HepG2 (cell line): ENCODE data around the gene SLCO6A1. TPM values are rescaled to one million over a fixed set of nuclear protein-coding genes. Genes with fewer than 3 reads are reported as not detected.

Experiments used
- ATAC-seq: fragments of 200-7000 bp; cut with Tn5 transposase; 3 replicates; pipeline ENCODE4 v1.9.1; 2020; ENCODE audit warnings: mild to moderate bottlenecking, moderate library complexity
- Bru-seq: library from RNA; stranded (reverse); fragments of 400-500 nt; gene quantifications from one replicate; lab custom pipeline; 2021; lab: Mats Ljungman, UMichigan
- BruChase-seq, 2 experiments: library from RNA; stranded (reverse); fragments of 400-500 nt; gene quantifications; one replicate each; lab custom pipeline; 2021; lab: Mats Ljungman, UMichigan
- BruUV-seq: library from RNA; stranded (reverse); fragments of 400-500 nt; replicated peaks from 2 replicates; lab custom pipeline; 2021; lab: Mats Ljungman, UMichigan
- CTCF ChIA-PET: fragments of 300-600 bp; formaldehyde crosslinking; extraction: SDS; loops from one replicate; lab custom pipeline; 2021; ENCODE audit warnings: low total read pairs, inconsistent platforms, low intra/inter-chr PET ratio; lab: Yijun Ruan, JAX
- POLR2A ChIA-PET: fragments of 350-600 bp; sonication (Branson Sonifier 250); formaldehyde crosslinking; loops from one replicate; lab custom pipeline; 2020; ENCODE audit warnings: antibody characterized with exemption, inconsistent platforms; lab: Yijun Ruan, JAX
- DNase-seq: peaks from one replicate; pipeline ENCODE4 v3.0.0-alpha.2; 2015; ENCODE audit warnings: low spot score
- FAIRE-seq: peaks from 3 replicates; lab custom pipeline; 2011; peaks lifted over from hg19 to GRCh38; lab: Jason Lieb, UNC
- H2AFZ ChIP-seq: one replicate; pipeline ENCODE4 v1.6.1; 2011; ENCODE audit warnings: low read length, inconsistent platforms
- H3K27ac ChIP-seq: fragments of 300-600 bp; 3 replicates; pipeline ENCODE4 v1.8.0; 2011; ENCODE audit warnings: mixed run types, mild to moderate bottlenecking, mixed read lengths, low read length, inconsistent platforms; ENCODE audit not compliant: insufficient read depth; ENCODE audit errors: extremely low read length
- H3K27me3 ChIP-seq, 2 experiments: fragments of 200-600 bp in 1 of 2; 2 replicates in 1 of 2; 3 replicates in 1 of 2; pipeline versions ENCODE4 v1.6.0 to v1.8.0; 2011; ENCODE audit warnings: low read length in 2 of 2, mild to moderate bottlenecking in 2 of 2, moderate library complexity in 2 of 2, inconsistent platforms in 1 of 2; ENCODE audit not compliant: insufficient read depth in 2 of 2, control insufficient read depth in 1 of 2
- H3K36me3 ChIP-seq, 2 experiments: fragments of 200-600 bp in 1 of 2; replicated peaks in 1 of 2; 2 replicates in 1 of 2; 3 replicates in 1 of 2; pipeline versions ENCODE4 v1.5.1 to v1.8.0; 2011; ENCODE audit warnings: low read length in 2 of 2, inconsistent platforms in 1 of 2; ENCODE audit not compliant: insufficient read depth in 2 of 2, control insufficient read depth in 1 of 2
- H3K4me1 ChIP-seq: 2 replicates; pipeline ENCODE4 v1.5.1; 2012; ENCODE audit warnings: low read length, inconsistent platforms; ENCODE audit not compliant: insufficient read depth
- H3K4me2 ChIP-seq: 2 replicates; pipeline ENCODE4 v1.6.0; 2011; ENCODE audit warnings: low read depth, low read length, inconsistent platforms
- H3K4me3 ChIP-seq, 3 experiments: fragments of 200-600 bp in 1 of 3; sonication (generic), shearing (Covaris generic) in 1 of 3; replicated peaks in 1 of 3; 2 replicates each; pipeline ENCODE4 v1.5.1; 2011 to 2016; ENCODE audit warnings: low read length in 3 of 3, inconsistent platforms in 2 of 3, low read depth in 2 of 3, mild to moderate bottlenecking in 2 of 3, control low read depth in 1 of 3, mixed read lengths in 1 of 3; ENCODE audit not compliant: insufficient read depth in 1 of 3
- H3K79me2 ChIP-seq: one replicate; pipeline ENCODE4 v1.6.1; 2011; ENCODE audit warnings: low read length, inconsistent platforms; ENCODE audit not compliant: insufficient read depth
- H3K9ac ChIP-seq: 2 replicates; pipeline ENCODE4 v1.6.0; 2011; ENCODE audit warnings: mild to moderate bottlenecking, low read depth, low read length, inconsistent platforms; ENCODE audit not compliant: insufficient read depth
- H3K9me3 ChIP-seq: 2 replicates; pipeline ENCODE4 v1.5.1; 2012; ENCODE audit warnings: mild to moderate bottlenecking, low read length
- H4K20me1 ChIP-seq: 2 replicates; pipeline ENCODE4 v1.6.0; 2011; ENCODE audit warnings: inconsistent platforms, mild to moderate bottlenecking, low read length, moderate library complexity; ENCODE audit not compliant: insufficient read depth
- AGO2 ChIP-seq: fragments of 200-400 bp; formaldehyde crosslinking; optimal IDR thresholded peaks from 2 replicates; pipeline ENCODE3; 2017; ENCODE audit warnings: mild to moderate bottlenecking, low read depth, low read length, moderate library complexity
- HNRNPK ChIP-seq: fragments of 200-400 bp; formaldehyde crosslinking; IDR thresholded peaks from 2 replicates; pipeline ENCODE4 v1.6.1; 2018; ENCODE audit warnings: low read length, low read depth, moderate library complexity, mild to moderate bottlenecking; ENCODE audit not compliant: poor library complexity, severe bottlenecking
- KDM6A ChIP-seq: IDR thresholded peaks from 2 replicates; pipeline ENCODE4 v1.6.1; 2016; ENCODE audit warnings: low read depth
- MAFF ChIP-seq: IDR thresholded peaks from 2 replicates; pipeline ENCODE4 v1.6.1; 2011; ENCODE audit warnings: low read depth, low read length, improper control_type of control experiment
- MAFK ChIP-seq, 2 experiments: IDR thresholded peaks in 1 of 2; conservative IDR thresholded peaks in 1 of 2; 2 replicates each; pipeline ENCODE4 v1.6.1; 2011; ENCODE audit warnings: improper control_type of control experiment in 2 of 2, low read length in 2 of 2
- PAXIP1 ChIP-seq: sonication (generic); formaldehyde crosslinking; conservative IDR thresholded peaks from 2 replicates; pipeline ENCODE4 v1.4.0; 2020; ENCODE audit warnings: mild to moderate bottlenecking, missing genetic modification reagents, moderate library complexity
- SRF ChIP-seq: IDR thresholded peaks from 2 replicates; pipeline ENCODE4 v1.6.1; 2011; ENCODE audit warnings: mild to moderate bottlenecking, low read depth, low read length, moderate library complexity
- ZNF281 ChIP-seq: sonication (generic); formaldehyde crosslinking; IDR thresholded peaks from 2 replicates; pipeline ENCODE4 v1.4.0; 2020; ENCODE audit warnings: missing genetic modification reagents, borderline replicate concordance
- WGBS: methylation state at CpG from one replicate; pipeline ENCODE4 v1.1.6; 2017; ENCODE audit warnings: low lambda C conversion rate; 5-methylcytosine and 5-hydroxymethylcytosine counted together
- in situ Hi-C: cut with HindIII; loops from 2 replicates; pipeline ENCODE4 v1.10.0; 2017; ENCODE audit warnings: low pct_unique_long_range_greater_than_20kb; ENCODE audit not compliant: extremely low pct_ligation_motif_present
- intact Hi-C: fragments of 100-400 bp; cut with micrococcal nuclease; formaldehyde crosslinking; loops from one replicate; pipeline ENCODE4 v1.10.0; 2022; ENCODE audit not compliant: unreplicated experiment
- long read RNA-seq, 2 experiments: library from RNA in 1 of 2; library from polyadenylated mRNA in 1 of 2; stranded (forward) in 1 of 2; unstranded in 1 of 2; transcript quantifications; one replicate each; pipeline ENCODE4 v2.0.0, GENCODE V29; 2019 to 2022
- polyA minus RNA-seq, 3 experiments: library from RNA; depleted of rRNA, polyadenylated mRNA; stranded (reverse); fragments of >200 nt; gene quantifications; 2 replicates each; pipeline ENCODE4 v1.2.3, GENCODE V29; 2011; ENCODE audit warnings: low replicate concordance in 1 of 3
- polyA plus RNA-seq, 8 experiments: library from polyadenylated mRNA; depleted of rRNA in 3 of 8; stranded (reverse) in 7 of 8; unstranded in 1 of 8; fragments of >200 nt; fragmentation: Illumina TruSeq in 4 of 8; extraction: Trizol in 4 of 8; gene quantifications; 2 replicates each; pipeline versions ENCODE4 v1.2.1 to v1.2.3, GENCODE V29; 2011 to 2016; ENCODE audit warnings: low read depth in 4 of 8, missing spikeins in 1 of 8, mixed read lengths in 1 of 8; ENCODE audit not compliant: insufficient read depth in 1 of 8
- total RNA-seq, 5 experiments: library from RNA; depleted of rRNA; stranded (reverse); fragments of >200 nt; fragmentation: Illumina TruSeq; extraction: Trizol; gene quantifications; 2 replicates each; pipeline ENCODE4 v1.2.3, GENCODE V29; 2016; ENCODE audit warnings: low read depth in 1 of 5

The SLCO6A1 gene, protein sequence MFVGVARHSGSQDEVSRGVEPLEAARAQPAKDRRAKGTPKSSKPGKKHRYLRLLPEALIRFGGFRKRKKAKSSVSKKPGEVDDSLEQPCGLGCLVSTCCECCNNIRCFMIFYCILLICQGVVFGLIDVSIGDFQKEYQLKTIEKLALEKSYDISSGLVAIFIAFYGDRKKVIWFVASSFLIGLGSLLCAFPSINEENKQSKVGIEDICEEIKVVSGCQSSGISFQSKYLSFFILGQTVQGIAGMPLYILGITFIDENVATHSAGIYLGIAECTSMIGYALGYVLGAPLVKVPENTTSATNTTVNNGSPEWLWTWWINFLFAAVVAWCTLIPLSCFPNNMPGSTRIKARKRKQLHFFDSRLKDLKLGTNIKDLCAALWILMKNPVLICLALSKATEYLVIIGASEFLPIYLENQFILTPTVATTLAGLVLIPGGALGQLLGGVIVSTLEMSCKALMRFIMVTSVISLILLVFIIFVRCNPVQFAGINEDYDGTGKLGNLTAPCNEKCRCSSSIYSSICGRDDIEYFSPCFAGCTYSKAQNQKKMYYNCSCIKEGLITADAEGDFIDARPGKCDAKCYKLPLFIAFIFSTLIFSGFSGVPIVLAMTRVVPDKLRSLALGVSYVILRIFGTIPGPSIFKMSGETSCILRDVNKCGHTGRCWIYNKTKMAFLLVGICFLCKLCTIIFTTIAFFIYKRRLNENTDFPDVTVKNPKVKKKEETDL
- total RNA-seq (2016; rRNA removed; fragmentation: Illumina TruSeq; extraction: Trizol) = 0.31 TPM in 1 of 2 replicates, not detected in the other
- 0.26 and 0.51 TPM in 2 replicates for total RNA-seq (2016; cell fraction: cytosol; rRNA removed; fragmentation: Illumina TruSeq; extraction: Trizol; ENCODE audit: low read depth)
- total RNA-seq (2016; cell fraction: insoluble cytoplasmic fraction; rRNA removed; fragmentation: Illumina TruSeq; extraction: Trizol) = 0.06 TPM in 1 of 2 replicates, not detected in the other
- 0.17 and 0.31 TPM in 2 replicates for total RNA-seq (2016; cell fraction: membrane; rRNA removed; fragmentation: Illumina TruSeq; extraction: Trizol)
- total RNA-seq (2016; cell fraction: nucleus; rRNA removed; fragmentation: Illumina TruSeq; extraction: Trizol) = 0.22 and 1.0 TPM in 2 replicates
- 0.35 and 0.48 TPM in 2 replicates for polyA plus RNA-seq (2011; rRNA removed)
- 0.04 TPM in 1 of 2 replicates, not detected in the other for polyA plus RNA-seq (2011; cell fraction: cytosol; rRNA removed)
- 0.87 and 2.0 TPM in 2 replicates for polyA plus RNA-seq (2011; cell fraction: nucleus; rRNA removed)
- polyA plus RNA-seq (2012) = 0.08 and 0.68 TPM in 2 replicates
- polyA plus RNA-seq (2016; cell fraction: cytosol; fragmentation: Illumina TruSeq; extraction: Trizol; ENCODE audit: low read depth) = not detected in 2 replicates
- polyA plus RNA-seq (2016; cell fraction: insoluble cytoplasmic fraction; fragmentation: Illumina TruSeq; extraction: Trizol; ENCODE audit: low read depth) = 0.13 TPM in 1 of 2 replicates, not detected in the other
- polyA plus RNA-seq (2016; cell fraction: membrane; fragmentation: Illumina TruSeq; extraction: Trizol; ENCODE audit: low read depth) = not detected in 2 replicates
- 1.5 and 1.7 TPM in 2 replicates for polyA plus RNA-seq (2016; cell fraction: nucleus; fragmentation: Illumina TruSeq; extraction: Trizol; ENCODE audit: insufficient read depth, low read depth)
- 0.12 TPM in 1 of 2 replicates, not detected in the other for polyA minus RNA-seq (2011; rRNA and poly(A)+ RNA removed; ENCODE audit: low replicate concordance)
- not detected in 2 replicates for polyA minus RNA-seq (2011; cell fraction: cytosol; rRNA and poly(A)+ RNA removed)
- 0.39 and 0.99 TPM in 2 replicates for polyA minus RNA-seq (2011; cell fraction: nucleus; rRNA and poly(A)+ RNA removed)
- percentile 28 among the genes with signal in this experiment for Bru-seq, nascent RNA
- BruChase-seq, experiment 1, labeled RNA remaining after a 6-hour chase = percentile 31 among the genes with signal in this experiment
- percentile 38 among the genes with signal in this experiment for BruChase-seq, experiment 2, labeled RNA remaining after a 2-hour chase
- long read RNA-seq, experiment 1 = 0 reads
- long read RNA-seq, experiment 2 = 0 reads

DNA sequence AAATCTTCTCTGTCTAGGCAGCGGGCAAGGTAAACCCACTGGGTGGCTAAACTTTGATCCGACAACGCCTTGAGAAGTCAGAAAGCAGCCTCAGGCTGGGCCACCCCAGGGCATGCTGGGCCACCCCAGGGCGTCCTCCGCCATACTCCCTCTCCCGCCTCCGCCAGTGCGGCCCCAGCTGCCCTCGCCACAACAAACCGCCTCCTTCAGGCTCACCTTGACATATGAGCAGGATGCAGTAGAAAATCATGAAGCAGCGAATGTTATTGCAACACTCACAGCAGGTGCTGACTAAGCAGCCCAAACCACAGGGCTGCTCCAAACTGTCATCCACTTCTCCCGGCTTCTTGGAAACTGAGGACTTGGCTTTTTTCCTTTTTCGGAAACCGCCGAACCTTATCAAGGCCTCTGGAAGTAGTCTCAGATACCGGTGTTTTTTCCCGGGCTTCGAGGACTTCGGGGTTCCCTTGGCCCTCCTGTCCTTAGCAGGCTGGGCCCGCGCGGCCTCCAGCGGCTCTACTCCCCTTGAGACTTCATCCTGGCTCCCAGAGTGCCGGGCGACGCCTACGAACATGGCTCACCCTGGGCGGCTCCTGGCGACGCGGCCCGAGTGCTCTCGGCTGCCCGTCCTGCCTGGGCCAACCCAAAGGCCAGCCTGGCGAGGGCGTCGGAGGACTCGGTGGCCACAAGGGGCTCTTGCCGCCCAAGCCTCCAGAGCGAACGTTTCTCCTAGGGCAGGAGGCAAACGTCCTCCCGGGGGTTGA is at the start of gene SLCO6A1:
SLCO6A1 (minus strand) TSS at position 731 of the 764 bp plus-strand sequence; CDS start at position 574, 157 bp downstream.
- Histone ChIP-seq H3K27ac (no peak within 1 kb of the TSS), H3K4me1 (no peaks in the 10 kb centered on the region), H3K79me2 (no peaks in the 10 kb centered on the region), H3K9me3 (no peaks in the 10 kb centered on the region), H4K20me1 (no peaks in the 10 kb centered on the region), H2AFZ (no peak within 1 kb of the TSS), H3K4me3 (no peak within 1 kb of the TSS), H3K9ac (no peak within 1 kb of the TSS), H3K4me2 (no peak within 1 kb of the TSS), H3K27me3 (no peaks in the 10 kb centered on the region; a peak in 1 of 5 replicates), H3K36me3 (no peaks in the 10 kb centered on the region)
- TF ChIP-seq SRF (no peak), PAXIP1 (CRISPR knock-in tag) (no peak), ZNF281 (CRISPR knock-in tag) (no peak), HNRNPK (no peak), KDM6A (CRISPR knock-in tag) (no peak), AGO2 (no peak), MAFF (peak; percentile 24; the same call in 1 of the 2 replicates), MAFK (conservative IDR thresholded peaks at IDR 0.05 in 1 of 2, IDR thresholded peaks at IDR 0.05 in 1 of 2; ENCODE audit: low read length in 2 of 2) (peak; percentile 10 to 34; a peak in 1 of 4 replicates)
- FAIRE-seq = no peak
- intact Hi-C loops = no loop called here
- no TSS peak for BruUV-seq
- WGBS = 70% methylated on average over 43 of the region's 43 CpGs
- no peak for ATAC-seq
- ChIA-PET POLR2A (no interaction called here), CTCF (no interaction called here)
- in situ Hi-C loops = no loop called here
- DNase-seq = no peak
